Osteoblast (primary cell): Measurements from ENCODE around the gene ARSA. TPM values are rescaled to one million over a fixed set of nuclear protein-coding genes. Genes with fewer than 3 reads are reported as not detected.
A peak's percentile ranks its signal among the peaks of the same experiment; 100 is the strongest.

ENCODE experiments used
- DNase-seq: peaks from one replicate; pipeline ENCODE4 v3.0.0; 2011; ENCODE audit warnings: low spot score, mixed read lengths; ENCODE audit not compliant: insufficient read length; ENCODE audit errors: missing footprints
- H2AFZ ChIP-seq: 2 replicates; pipeline ENCODE4 v1.6.0; 2011; ENCODE audit warnings: mild to moderate bottlenecking, low read length
- H3K27ac ChIP-seq: 2 replicates; pipeline ENCODE4 v1.5.1; 2011; ENCODE audit warnings: mild to moderate bottlenecking, low read depth, low read length, moderate library complexity
- H3K27me3 ChIP-seq: 2 replicates; pipeline ENCODE4 v1.6.0; 2012; ENCODE audit warnings: mild to moderate bottlenecking, control low read depth, inconsistent platforms, low read length, moderate library complexity; ENCODE audit not compliant: insufficient read depth
- H3K36me3 ChIP-seq: 2 replicates; pipeline ENCODE4 v1.5.1; 2011; ENCODE audit warnings: mild to moderate bottlenecking, low read length, control low read depth, moderate library complexity; ENCODE audit not compliant: insufficient read depth
- H3K4me1 ChIP-seq: 2 replicates; pipeline ENCODE4 v1.5.1; 2011; ENCODE audit warnings: mild to moderate bottlenecking, low read length, control low read depth, moderate library complexity; ENCODE audit not compliant: insufficient read depth
- H3K4me2 ChIP-seq: 2 replicates; pipeline ENCODE4 v1.6.0; 2011; ENCODE audit warnings: mild to moderate bottlenecking, low read length; ENCODE audit not compliant: insufficient read depth
- H3K4me3 ChIP-seq: fragments of 200-600 bp; sonication (generic); 3 replicates; pipeline ENCODE4 v1.5.1; 2012; ENCODE audit warnings: mild to moderate bottlenecking, low read length, inconsistent platforms; ENCODE audit not compliant: insufficient read depth
- H3K79me2 ChIP-seq: 2 replicates; pipeline ENCODE4 v1.6.0; 2012; ENCODE audit warnings: mild to moderate bottlenecking, low read length, control low read depth, inconsistent platforms; ENCODE audit not compliant: insufficient read depth
- H3K9me3 ChIP-seq: 2 replicates; pipeline ENCODE4 v1.5.1; 2011; ENCODE audit warnings: low read depth, low read length, control low read depth
- H4K20me1 ChIP-seq: 2 replicates; pipeline ENCODE4 v1.6.0; 2012; ENCODE audit warnings: mild to moderate bottlenecking, low read length, control low read depth; ENCODE audit not compliant: insufficient read depth
- total RNA-seq: library from RNA; depleted of rRNA; stranded (reverse); fragments of >200 nt; gene quantifications from 2 replicates; pipeline ENCODE4 v1.2.3, GENCODE V29; 2012
- TF ChIP-seq, protein P1 (sequence below): IDR thresholded peaks from 2 replicates; pipeline ENCODE4 v1.5.1; 2011; ENCODE audit warnings: mild to moderate bottlenecking, low read depth, low read length, moderate library complexity; ENCODE audit errors: extremely low read depth

Gene ARSA
- total RNA-seq, 1 donor = 38.4 TPM

GRCh38 chr22:50675553-50676179 lies 47.7 kb upstream of the ARSA start:
- H3K36me3 ChIP-seq = no peaks in the 10 kb centered on the region
- peak; percentile 83 for DNase-seq
- no peak overlapping the region for H3K4me3 ChIP-seq
- H4K20me1 ChIP-seq = no peaks in the 10 kb centered on the region
- no peak overlapping the region for H3K27ac ChIP-seq
- no peak overlapping the region for H3K4me2 ChIP-seq
- H3K4me1 ChIP-seq = no peaks in the 10 kb centered on the region
- H3K79me2 ChIP-seq = no peaks in the 10 kb centered on the region
- TF ChIP-seq, protein P1, sequence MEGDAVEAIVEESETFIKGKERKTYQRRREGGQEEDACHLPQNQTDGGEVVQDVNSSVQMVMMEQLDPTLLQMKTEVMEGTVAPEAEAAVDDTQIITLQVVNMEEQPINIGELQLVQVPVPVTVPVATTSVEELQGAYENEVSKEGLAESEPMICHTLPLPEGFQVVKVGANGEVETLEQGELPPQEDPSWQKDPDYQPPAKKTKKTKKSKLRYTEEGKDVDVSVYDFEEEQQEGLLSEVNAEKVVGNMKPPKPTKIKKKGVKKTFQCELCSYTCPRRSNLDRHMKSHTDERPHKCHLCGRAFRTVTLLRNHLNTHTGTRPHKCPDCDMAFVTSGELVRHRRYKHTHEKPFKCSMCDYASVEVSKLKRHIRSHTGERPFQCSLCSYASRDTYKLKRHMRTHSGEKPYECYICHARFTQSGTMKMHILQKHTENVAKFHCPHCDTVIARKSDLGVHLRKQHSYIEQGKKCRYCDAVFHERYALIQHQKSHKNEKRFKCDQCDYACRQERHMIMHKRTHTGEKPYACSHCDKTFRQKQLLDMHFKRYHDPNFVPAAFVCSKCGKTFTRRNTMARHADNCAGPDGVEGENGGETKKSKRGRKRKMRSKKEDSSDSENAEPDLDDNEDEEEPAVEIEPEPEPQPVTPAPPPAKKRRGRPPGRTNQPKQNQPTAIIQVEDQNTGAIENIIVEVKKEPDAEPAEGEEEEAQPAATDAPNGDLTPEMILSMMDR = no peak
- no peaks in the 10 kb centered on the region for H3K9me3 ChIP-seq
- H2AFZ ChIP-seq = no peak overlapping the region
- peaks cover 34% of the 10 kb centered on the region for H3K27me3 ChIP-seq

- DNase-seq = peak; percentile 85
- Histone ChIP-seq H3K4me1 (no peaks in the 10 kb centered on the region), H4K20me1 (no peaks in the 10 kb centered on the region), H3K36me3 (no peaks in the 10 kb centered on the region), H2AFZ (no peak overlapping the region), H3K79me2 (no peaks in the 10 kb centered on the region), H3K4me3 (no peak overlapping the region), H3K27ac (no peak overlapping the region), H3K27me3 (peaks cover 37% of the 10 kb centered on the region), H3K9me3 (no peaks in the 10 kb centered on the region), H3K4me2 (no peak overlapping the region)
- TF ChIP-seq, protein P1 = no peak
Observed at GRCh38 chr22:50674606-50675552, 46.9 kb upstream of the ARSA start.

GRCh38 chr22:50674130-50674500 lies 46.2 kb upstream of the ARSA start:
- no peaks in the 10 kb centered on the region for H3K79me2 ChIP-seq
- H3K9me3 ChIP-seq = no peaks in the 10 kb centered on the region
- no peak overlapping the region for H3K4me3 ChIP-seq
- DNase-seq = peak; percentile 60
- H3K4me1 ChIP-seq = no peaks in the 10 kb centered on the region
- H2AFZ ChIP-seq = no peak overlapping the region
- peaks cover 37% of the 10 kb centered on the region for H3K27me3 ChIP-seq
- TF ChIP-seq, protein P1 = no peak
- no peaks in the 10 kb centered on the region for H3K36me3 ChIP-seq
- no peak overlapping the region for H3K27ac ChIP-seq
- no peak overlapping the region for H3K4me2 ChIP-seq
- no peaks in the 10 kb centered on the region for H4K20me1 ChIP-seq
